ENCODE measurements around the gene TOR3A. TPM values are rescaled to one million over a fixed set of nuclear protein-coding genes. Genes with fewer than 3 reads are reported as not detected.

The TOR3A gene
- total and polyA plus RNA-seq, 2 donors (not counting 1 experiment from before 2014, with no cell fraction given) = 49.9 to 65.6 TPM

DNA sequence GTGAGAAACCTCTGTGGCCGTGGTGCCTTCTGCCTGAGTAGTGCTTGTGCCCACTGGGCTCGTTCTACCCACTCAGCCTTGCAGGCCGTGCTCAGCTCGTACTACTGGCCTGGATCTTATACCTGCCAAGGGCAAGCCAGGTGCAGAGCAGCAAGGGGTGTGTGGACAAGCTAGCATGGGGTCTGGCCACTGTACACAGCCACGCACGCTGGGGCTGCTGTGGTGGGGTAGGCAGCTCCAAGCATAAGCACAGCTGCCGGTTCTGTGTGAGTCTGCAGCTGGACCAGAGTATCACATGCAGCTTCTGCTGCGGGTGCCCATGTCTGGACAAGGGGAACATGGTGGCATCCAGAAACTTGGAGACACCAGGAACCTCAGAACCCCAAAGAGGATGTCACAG, 39.8 kb upstream of the TOR3A start:
- CTCF ChIA-PET = interaction anchor here (0.7 to 2.2 kb wide), 4 partner anchors 12 to 328 kb away, joined by 3 to 6 read pairs (median 3); no protein-coding TSS in a partner anchor
- POLR2A ChIA-PET = no interaction called here
- no peaks in the 10 kb centered on the region for H3K9me3 Mint-ChIP-seq (ENCODE audit: insufficient read depth)
- peaks cover 2% of the 10 kb centered on the region in 2 experiments for H3K36me3 ChIP-seq (replicated peaks in 1 of 2; ENCODE audit: control extremely low read depth in 1 of 2, control insufficient read depth in 1 of 2, extremely low read depth in 1 of 2, insufficient read depth in 2 of 2, low read length in 1 of 2)
- peaks cover 7 to 9% of the 10 kb centered on the region in 2 donors for H3K4me1 ChIP-seq (ENCODE audit: control insufficient read depth in 2 of 2, insufficient read depth in 2 of 2, low read length in 2 of 2)
- H3K4me1 Mint-ChIP-seq = peaks cover 27% of the 10 kb centered on the region
- no peak for TF ChIP-seq EZH2 (IDR thresholded peaks at IDR 0.05; ENCODE audit: borderline replicate concordance, insufficient read depth, low read depth, low read length, poor library complexity, severe bottlenecking)
- TF ChIP-seq, protein P1, sequence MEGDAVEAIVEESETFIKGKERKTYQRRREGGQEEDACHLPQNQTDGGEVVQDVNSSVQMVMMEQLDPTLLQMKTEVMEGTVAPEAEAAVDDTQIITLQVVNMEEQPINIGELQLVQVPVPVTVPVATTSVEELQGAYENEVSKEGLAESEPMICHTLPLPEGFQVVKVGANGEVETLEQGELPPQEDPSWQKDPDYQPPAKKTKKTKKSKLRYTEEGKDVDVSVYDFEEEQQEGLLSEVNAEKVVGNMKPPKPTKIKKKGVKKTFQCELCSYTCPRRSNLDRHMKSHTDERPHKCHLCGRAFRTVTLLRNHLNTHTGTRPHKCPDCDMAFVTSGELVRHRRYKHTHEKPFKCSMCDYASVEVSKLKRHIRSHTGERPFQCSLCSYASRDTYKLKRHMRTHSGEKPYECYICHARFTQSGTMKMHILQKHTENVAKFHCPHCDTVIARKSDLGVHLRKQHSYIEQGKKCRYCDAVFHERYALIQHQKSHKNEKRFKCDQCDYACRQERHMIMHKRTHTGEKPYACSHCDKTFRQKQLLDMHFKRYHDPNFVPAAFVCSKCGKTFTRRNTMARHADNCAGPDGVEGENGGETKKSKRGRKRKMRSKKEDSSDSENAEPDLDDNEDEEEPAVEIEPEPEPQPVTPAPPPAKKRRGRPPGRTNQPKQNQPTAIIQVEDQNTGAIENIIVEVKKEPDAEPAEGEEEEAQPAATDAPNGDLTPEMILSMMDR (IDR thresholded peaks at IDR 0.05) = no peak
- no peaks in the 10 kb centered on the region for H3K27me3 ChIP-seq (replicated peaks in 1 of 4; ENCODE audit: control extremely low read depth in 1 of 4, control insufficient read depth in 3 of 4, insufficient read depth in 4 of 4, low read length in 3 of 4)
- H3K27ac ChIP-seq (ENCODE audit: low read length in 2 of 2) = no peak overlapping the region
- no peak overlapping the region for H3K4me3 Mint-ChIP-seq
- H3K9me3 ChIP-seq (ENCODE audit: control extremely low read depth in 1 of 3, control insufficient read depth in 2 of 3, insufficient read depth in 1 of 3, low read length in 2 of 3) = peaks cover 0 to 2% (median 0%) of the 10 kb centered on the region in 3 donors
- no peak overlapping the region for H2AFZ ChIP-seq (ENCODE audit: insufficient read depth, low read depth, low read length, poor library complexity, severe bottlenecking)
- H3K4me2 ChIP-seq (replicated peaks; ENCODE audit: low read depth, low read length, poor library complexity, severe bottlenecking) = no peak overlapping the region
- WGBS (ENCODE audit: insufficient coverage) = 97% methylated on average over 8 of the region's 8 CpGs
- no peak overlapping the region for H3K4me3 ChIP-seq (ENCODE audit: control extremely low read depth in 1 of 5, extremely low read depth in 1 of 5, insufficient read depth in 1 of 5, low read depth in 2 of 5, low read length in 4 of 5)
- no peak overlapping the region for H3K9ac ChIP-seq (ENCODE audit: low read length)
- intact Hi-C loops (cut with micrococcal nuclease) = no loop called here
- no peaks in the 10 kb centered on the region for H3K27me3 Mint-ChIP-seq
- peaks cover 15% of the 10 kb centered on the region for H4K20me1 ChIP-seq (ENCODE audit: control insufficient read depth, insufficient read depth, low read length, poor library complexity, severe bottlenecking)
- H3K79me2 ChIP-seq (ENCODE audit: control insufficient read depth, insufficient read depth, low read length) = peaks cover 53% of the 10 kb centered on the region
- no peak overlapping the region for H3K27ac Mint-ChIP-seq
- ATAC-seq (ENCODE audit: low read depth) (no peak), DNase-seq (no peak)

DNA sequence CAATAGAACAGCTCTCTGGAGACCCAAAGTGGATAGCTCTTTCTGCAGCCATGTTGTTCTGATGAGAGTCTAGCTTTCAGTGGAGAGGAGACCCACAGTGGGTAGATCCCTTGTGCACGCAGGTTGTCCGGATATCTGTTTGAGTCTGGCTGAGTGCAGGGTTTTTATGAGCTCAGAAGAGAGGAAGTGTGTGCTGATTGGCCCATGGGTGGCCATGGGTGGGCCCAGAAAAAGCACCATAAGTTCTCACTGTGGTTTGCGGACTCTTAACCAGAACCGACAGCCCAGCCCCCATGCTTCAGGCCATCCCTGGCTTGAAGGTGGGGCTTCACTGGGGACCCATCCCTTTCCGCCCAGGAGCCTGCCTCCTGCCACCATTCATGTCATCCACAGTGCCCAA, 39.2 kb upstream of the TOR3A start:
- no peak overlapping the region for H2AFZ ChIP-seq (ENCODE audit: insufficient read depth, low read depth, low read length, poor library complexity, severe bottlenecking)
- Mint-ChIP-seq H3K9me3 (ENCODE audit: insufficient read depth) (no peaks in the 10 kb centered on the region), H3K27me3 (no peaks in the 10 kb centered on the region), H3K4me3 (no peak overlapping the region), H3K27ac (no peak overlapping the region), H3K4me1 (peaks cover 23% of the 10 kb centered on the region)
- H3K4me1 ChIP-seq (ENCODE audit: control insufficient read depth in 2 of 2, insufficient read depth in 2 of 2, low read length in 2 of 2) = peaks cover 7 to 9% of the 10 kb centered on the region in 2 donors
- POLR2A ChIA-PET = no interaction called here
- peaks cover 15% of the 10 kb centered on the region for H4K20me1 ChIP-seq (ENCODE audit: control insufficient read depth, insufficient read depth, low read length, poor library complexity, severe bottlenecking)
- H3K4me2 ChIP-seq (replicated peaks; ENCODE audit: low read depth, low read length, poor library complexity, severe bottlenecking) = no peak overlapping the region
- no peak for DNase-seq
- no peak overlapping the region for H3K27ac ChIP-seq (ENCODE audit: low read length in 2 of 2)
- no peak for TF ChIP-seq EZH2 (IDR thresholded peaks at IDR 0.05; ENCODE audit: borderline replicate concordance, insufficient read depth, low read depth, low read length, poor library complexity, severe bottlenecking)
- TF ChIP-seq, protein P1 (IDR thresholded peaks at IDR 0.05) = no peak
- ATAC-seq (ENCODE audit: low read depth) = no peak
- no peak overlapping the region for H3K4me3 ChIP-seq (ENCODE audit: control extremely low read depth in 1 of 5, extremely low read depth in 1 of 5, insufficient read depth in 1 of 5, low read depth in 2 of 5, low read length in 4 of 5)
- 98% methylated on average over 5 of the region's 5 CpGs for WGBS (ENCODE audit: insufficient coverage)
- no peak overlapping the region for H3K9ac ChIP-seq (ENCODE audit: low read length)
- no peaks in the 10 kb centered on the region for H3K27me3 ChIP-seq (replicated peaks in 1 of 4; ENCODE audit: control extremely low read depth in 1 of 4, control insufficient read depth in 3 of 4, insufficient read depth in 4 of 4, low read length in 3 of 4)
- peaks cover 2% of the 10 kb centered on the region in 2 experiments for H3K36me3 ChIP-seq (replicated peaks in 1 of 2; ENCODE audit: control extremely low read depth in 1 of 2, control insufficient read depth in 1 of 2, extremely low read depth in 1 of 2, insufficient read depth in 2 of 2, low read length in 1 of 2)
- peaks cover 0 to 2% (median 0%) of the 10 kb centered on the region in 3 donors for H3K9me3 ChIP-seq (ENCODE audit: control extremely low read depth in 1 of 3, control insufficient read depth in 2 of 3, insufficient read depth in 1 of 3, low read length in 2 of 3)
- H3K79me2 ChIP-seq (ENCODE audit: control insufficient read depth, insufficient read depth, low read length) = peaks cover 46% of the 10 kb centered on the region
- CTCF ChIA-PET = interaction anchor here (0.6 to 2.2 kb wide), 5 partner anchors 13 to 735 kb away, joined by 3 to 6 read pairs (median 3); no protein-coding TSS in a partner anchor
- intact Hi-C loops (cut with micrococcal nuclease) = no loop called here

Measured in B cell (primary cell).